Loucy (cell line): Measurements from ENCODE around the gene DAB1.

Experiments
- CTCF ChIP-seq: fragments of 200-600 bp; sonication (generic); conservative IDR thresholded peaks from 2 replicates; pipeline ENCODE4 v1.5.1; 2014; ENCODE audit warnings: mild to moderate bottlenecking, antibody characterized with exemption, low read length
- EZH2phosphoT487 ChIP-seq: fragments of 200-600 bp; IDR thresholded peaks from 2 replicates; pipeline ENCODE4 v1.6.1; 2018; ENCODE audit warnings: antibody characterized with exemption, mild to moderate bottlenecking, moderate library complexity, borderline replicate concordance

- TF ChIP-seq CTCF (no peak), EZH2phosphoT487 (no peak)
Measured at GRCh38 chr1:57281324-57281723, 142.5 kb downstream of the DAB1 start.
